NCI-H187 (cell line): Measurements from ENCODE around the gene PRMT1.

Experiments used
- DNase-seq, 2 experiments: peaks; one replicate each; lab custom pipeline; 2025; lab: John Stamatoyannopoulos, UW

The PRMT1 gene

DNA sequence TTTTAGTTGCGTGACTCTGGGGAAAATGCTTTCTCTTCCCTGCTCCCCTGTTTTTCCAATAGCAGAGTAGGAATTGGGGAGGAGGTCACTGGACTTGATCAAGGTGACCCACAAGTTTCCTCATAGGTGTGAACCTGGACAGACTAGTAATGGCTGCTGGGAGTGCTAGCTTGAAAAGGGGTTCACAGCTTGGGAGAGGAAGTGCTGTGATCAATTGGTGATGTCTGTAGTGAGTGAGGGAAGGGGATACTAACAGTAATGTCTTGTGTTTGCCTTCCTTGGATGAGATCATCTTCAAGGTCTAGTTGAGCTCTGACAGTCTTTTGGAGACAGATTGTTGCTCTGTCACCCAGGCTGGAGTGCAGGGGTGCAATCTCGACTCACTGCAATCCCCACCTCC, 9.6 kb upstream of the PRMT1 start:
- DNase-seq, result no peak

DNA sequence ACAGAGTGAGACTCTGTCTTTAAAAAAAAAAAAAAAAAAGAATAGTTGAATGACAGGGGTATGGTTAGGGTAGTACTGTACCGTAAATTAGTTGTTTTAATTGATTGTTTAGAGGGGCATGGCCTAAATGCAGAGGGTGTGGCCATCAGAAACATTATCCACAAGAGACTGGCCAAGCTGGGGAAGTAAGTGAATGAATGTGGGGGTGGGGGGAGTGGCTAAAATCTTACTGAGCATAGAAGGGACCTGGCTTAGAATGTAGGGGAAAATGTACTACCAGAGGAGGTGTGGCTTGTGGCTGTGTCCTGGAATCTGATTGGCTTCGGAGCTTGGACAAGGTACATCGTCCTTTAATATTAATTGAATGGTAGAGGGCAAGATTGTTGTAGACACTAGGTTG, 7.6 kb upstream of the PRMT1 start:
- no peak for DNase-seq

DNA sequence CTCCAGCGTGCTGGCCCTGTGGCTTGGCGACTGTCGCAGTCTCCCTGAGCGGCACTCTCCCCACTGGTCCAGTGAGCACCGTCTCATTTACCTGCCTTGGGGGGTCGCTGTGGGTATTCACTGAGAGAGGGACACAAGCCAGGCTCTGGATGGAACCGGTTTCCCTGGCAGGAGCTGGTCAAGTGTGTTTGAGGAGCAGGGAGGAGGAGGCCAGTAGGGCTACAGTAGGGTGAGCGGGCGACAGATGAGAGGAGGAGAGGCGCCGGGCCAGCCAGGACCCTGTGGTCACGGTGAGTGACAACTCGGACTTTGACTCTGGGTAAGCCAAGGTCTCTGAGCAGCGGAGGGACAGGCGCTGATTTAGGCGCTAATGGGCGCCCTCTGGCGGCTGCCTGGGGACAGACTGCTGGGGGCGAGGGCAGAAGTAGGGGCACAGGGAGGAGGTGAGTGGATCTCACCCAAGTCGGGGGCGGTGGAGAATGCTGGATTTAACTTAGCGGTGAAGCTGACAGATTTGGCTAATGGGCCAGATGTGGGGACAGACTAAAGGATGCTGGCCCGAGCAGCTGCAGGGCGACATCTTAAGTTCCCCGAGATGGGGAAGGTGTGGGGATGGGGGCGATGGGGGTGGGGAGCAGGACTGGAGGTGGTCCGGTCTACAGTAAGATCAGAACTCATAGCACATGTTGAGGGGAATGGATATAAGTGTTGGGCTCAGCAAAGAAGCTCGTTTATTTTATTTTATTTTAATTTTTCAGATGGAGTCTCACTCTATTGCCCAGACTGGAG, 4.7 kb upstream of the PRMT1 start:
- DNase-seq, result peak in 1 of 2 experiments; percentile 34

DNA sequence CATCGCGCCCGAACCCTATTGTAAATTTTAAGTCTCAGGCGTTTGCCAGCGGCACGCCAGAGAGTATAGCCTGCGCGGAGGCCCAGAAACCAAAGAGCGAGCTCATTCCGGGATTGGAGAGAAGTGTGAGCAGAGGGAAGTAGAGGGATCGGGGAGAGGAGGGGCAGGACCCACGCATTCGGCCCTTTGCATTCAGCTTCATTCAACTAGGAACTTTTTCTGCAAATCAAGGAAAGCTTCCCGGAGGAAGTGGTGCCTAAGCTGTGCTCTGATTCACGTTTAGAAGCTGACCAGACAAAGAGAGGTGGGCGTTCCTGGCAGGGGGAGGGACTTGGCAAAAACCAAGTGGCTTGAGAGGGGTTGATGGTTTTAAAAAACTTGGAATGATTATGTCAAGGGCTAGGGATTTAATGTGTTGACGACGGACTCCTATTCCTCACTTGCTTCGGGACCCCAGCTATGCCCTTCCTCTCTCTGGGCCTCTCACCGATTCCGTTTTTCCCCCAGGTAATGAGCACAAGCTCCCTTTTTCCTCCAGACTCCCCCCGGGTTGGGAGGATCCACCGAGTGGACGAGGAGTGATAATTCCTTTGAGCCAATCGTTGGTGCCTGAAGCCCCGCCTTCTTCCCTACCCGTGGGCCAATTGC, 811 bp upstream of the PRMT1 start:
- DNase-seq, result peak; percentile 82 to 100

DNA sequence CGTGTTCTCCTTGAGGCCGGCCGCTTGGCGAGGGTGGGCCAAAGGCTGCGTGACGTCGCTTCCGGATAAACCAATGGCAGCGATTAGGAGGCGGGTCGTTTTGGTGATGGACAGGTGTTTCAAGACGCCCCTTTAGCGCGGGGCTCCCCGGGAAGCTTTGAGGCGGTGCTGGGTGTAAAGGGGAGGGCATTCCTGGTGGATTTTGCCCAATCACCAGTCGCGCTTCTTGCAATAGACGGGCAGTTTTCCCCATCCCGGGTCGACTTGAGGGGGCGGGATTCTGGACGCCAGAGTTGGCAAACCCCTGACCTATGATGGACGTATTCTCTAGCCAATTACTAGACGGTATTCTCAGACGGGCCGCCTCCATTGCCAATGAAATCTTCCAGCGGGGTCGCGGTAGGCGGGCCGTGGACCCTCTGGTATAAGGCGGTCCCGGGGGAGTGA, 264 bp upstream of the PRMT1 start:
- peak; percentile 100 for DNase-seq

DNA sequence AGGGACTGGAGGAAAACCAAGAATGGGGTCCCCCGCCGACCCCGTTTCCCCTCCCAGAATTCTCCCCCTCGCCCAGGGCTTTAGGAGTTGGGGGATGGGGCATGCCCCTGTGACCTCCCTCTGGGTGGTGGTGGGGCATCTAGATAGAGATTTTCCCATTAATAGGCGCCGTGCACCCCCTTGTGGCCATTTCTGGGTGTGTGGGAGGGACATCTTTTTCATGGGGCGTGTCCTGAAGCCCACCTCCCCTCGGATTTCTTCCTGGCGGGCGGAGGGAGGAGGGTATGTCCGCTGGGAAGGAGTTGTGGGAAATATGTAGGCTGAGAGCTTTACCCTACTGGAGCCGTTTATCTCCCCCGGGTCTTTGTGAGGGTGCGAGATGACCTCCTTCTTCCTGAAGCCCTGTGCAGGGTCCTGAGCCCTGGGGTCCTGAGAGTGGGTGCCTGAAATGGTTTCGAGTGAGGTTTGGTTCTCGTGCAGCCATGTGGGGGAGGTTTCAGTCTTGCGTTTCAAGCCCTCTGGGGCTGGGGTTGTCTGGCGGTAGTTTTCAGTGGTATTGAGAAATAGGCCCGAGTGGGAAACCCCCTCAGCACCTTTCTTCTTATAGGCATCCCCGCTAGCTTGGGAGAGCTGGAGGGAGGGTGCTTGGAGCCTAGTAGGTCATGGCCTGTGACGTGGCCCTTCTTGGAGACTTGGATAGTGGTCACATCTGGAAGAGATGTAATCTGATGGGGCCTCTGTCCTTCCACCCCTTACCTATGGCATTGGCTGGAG, 1.0 kb downstream of the PRMT1 start:
- DNase-seq, result peak; percentile 24 to 36

DNA sequence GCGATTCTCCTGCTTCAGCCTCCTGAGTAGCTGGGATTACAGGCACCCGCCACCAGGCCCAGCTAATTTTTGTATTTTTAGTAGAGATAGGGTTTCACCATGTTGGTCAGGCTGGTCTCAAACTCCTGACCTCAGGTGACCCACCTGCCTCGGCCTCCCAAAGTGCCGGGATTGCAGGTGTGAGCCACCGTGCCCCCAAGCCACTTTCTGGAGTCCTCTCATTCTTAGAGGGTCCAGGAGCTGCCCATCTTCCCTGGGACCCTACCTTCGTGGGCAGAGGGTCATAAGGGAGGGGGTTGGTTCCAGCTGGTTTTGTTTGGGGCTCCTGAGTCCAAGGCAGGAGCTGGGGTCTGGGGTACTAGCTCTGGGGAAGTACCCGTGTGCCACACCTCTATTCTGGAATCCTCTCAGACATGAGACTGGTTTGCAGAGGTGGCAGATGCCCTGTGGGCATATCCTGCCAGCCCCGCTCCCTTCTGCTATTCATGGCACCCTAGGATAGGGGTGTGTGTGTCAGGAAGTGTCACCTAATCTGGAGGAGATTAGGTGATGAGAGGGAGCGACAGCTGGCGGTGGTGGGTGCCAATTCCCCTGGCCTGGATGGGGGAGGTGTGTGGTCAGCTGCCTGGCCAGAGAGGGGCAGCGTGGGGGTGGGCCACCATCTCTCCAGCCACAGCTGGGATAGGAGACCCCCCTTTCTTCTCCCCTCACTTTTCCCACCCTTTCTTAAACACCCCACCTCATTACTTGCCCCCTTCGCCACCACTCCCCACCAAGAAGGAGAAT, 2.1 kb downstream of the PRMT1 start:
- DNase-seq, result no peak

DNA sequence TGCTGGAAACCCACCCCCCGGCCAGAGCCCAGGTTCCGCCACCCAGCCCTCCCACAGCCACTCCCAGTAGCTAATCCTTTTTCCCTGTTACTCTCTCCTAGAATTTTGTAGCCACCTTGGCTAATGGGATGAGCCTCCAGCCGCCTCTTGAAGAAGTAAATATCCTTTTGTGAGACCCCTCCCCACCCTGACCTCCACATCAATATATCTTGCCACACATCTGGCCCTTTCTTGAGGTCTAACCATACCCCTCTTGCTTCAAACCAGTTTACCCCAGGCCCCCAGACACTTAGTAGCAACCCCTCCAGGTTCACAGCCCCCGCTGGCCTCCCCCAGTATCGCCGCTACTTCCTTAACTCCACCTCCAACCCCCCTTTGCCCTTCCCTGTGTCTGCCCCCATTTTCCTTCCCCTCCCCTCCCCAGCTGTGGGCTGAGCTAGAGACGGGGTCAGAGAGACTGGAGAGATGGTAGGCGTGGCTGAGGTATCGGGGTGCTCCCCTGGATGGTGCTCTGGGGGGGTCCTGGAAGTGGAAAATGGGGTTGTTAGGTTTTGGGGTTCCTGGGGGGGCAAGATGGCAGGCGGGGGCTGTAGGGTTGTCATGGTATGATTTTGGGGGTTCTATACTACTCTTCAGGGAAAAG, 2.8 kb downstream of the PRMT1 start:
- DNase-seq, result no peak

DNA sequence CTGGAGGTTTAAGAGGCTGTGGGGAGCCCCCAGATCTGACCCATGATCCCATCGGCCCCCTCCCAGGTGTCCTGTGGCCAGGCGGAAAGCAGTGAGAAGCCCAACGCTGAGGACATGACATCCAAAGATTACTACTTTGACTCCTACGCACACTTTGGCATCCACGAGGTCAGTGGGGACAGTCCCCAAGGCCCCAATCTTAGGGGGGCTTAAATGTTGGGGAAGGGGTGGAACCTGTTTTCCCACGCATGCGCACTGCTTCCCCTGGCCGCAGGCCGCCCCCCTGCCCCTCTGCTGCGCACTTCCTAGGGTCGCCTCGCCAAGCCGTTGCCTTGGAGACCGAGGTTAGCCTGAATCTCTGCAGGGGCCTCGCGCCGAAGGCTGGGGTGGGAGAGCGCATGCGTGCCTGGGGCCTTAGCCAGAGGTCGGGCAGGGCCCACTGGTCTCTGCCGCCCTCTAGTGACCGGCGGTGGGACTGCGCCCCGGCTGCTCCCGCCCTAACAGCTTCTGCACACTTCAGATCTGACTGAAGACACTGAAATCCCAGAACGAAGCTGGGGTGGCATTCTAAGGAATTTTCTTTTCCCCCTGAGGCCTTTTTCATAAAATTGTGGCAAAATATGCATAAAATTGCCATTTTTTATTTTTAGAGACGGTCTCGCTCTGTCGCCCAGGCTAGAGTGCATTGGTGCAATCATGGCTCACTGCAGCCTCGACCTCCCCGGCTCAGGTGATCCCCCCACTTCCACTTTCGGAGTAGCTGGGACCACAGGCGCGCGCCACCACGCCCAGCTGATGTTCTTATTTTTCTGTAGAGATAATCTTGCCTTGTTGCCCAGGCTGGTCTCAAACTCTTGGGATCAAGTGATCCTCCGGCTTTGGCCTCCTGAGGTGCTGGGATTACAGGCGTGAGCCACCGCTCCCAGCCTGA, 3.6 kb downstream of the PRMT1 start:
- DNase-seq, result peak; percentile 85 to 90

DNA sequence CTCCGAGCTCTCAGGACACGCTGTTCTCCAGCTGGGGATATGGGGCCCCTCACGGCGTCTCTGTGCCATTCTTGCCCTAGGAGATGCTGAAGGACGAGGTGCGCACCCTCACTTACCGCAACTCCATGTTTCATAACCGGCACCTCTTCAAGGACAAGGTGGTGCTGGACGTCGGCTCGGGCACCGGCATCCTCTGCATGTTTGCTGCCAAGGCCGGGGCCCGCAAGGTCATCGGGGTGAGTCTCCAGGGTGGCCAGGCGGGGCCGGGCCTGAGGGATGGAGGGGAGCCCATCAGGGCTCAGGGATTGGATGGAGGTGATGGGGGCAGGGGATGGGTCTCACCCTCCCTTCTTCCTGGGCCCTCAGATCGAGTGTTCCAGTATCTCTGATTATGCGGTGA, 4.8 kb downstream of the PRMT1 start:
- DNase-seq, result no peak

DNA sequence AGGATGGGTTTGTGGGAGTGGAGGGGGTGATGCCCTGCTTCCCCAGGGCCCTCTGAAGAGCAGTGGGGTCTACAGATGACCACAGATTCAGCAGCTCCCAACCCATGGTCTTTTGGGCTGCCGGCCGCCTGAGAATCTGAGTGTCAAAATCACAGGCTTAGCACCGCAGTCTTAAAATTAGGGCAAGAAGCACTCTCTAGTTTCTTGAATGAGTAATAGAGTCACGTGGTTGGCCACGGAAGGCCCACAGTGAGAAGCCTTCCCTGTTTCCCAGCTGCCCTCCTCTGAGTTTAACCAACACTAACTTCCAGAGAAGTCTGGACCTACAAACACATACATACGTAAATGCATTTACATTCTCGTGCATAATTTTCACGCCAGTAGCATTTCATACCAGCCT, 5.2 kb downstream of the PRMT1 start:
- no peak for DNase-seq

DNA sequence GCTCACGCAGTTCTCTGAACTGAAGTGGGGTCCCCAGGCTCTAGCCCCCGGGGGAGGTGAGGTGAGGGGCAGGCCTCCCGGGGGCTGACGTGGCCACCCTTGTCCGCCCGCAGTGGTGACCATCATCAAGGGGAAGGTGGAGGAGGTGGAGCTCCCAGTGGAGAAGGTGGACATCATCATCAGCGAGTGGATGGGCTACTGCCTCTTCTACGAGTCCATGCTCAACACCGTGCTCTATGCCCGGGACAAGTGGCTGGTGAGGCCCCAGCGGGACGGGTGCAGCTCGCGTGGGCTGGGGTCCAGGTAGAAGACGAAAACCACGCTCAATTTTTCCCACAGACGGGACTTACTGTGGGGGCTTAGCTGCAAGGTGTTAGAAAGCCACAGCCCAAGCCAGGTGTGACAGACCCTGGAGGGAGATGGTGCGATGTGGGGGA, 6.8 kb downstream of the PRMT1 start:
- no peak for DNase-seq

DNA sequence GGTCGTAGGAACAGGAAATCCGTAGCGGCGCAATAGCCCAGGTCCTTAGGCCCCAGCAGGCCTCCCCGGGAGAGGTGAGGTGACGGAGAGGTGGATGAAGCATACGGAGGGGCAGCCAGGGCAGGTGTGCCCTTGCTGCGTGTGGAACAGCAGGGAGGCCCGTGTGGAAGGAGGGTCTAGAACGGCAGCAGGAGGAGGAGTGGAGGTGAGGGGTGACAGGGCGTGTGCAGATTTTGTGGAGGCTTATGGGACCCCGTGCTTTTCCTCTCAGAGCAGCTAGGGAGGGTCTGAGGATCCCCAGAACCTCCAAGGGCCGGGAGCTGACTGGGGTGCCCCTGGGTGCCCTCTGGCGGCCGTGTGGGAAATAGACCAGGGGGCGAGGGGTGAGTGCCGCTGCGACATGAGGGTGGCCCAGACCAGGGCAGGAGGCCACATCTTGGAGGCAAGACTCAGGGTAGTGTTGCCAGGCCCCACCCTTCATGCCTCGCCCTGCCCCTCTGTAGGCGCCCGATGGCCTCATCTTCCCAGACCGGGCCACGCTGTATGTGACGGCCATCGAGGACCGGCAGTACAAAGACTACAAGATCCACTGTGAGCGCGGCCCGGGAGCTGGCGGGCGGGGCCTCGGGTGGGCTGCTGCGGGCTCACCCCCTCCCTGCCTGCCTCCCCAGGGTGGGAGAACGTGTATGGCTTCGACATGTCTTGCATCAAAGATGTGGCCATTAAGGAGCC, 7.3 kb downstream of the PRMT1 start:
- DNase-seq, result no peak

DNA sequence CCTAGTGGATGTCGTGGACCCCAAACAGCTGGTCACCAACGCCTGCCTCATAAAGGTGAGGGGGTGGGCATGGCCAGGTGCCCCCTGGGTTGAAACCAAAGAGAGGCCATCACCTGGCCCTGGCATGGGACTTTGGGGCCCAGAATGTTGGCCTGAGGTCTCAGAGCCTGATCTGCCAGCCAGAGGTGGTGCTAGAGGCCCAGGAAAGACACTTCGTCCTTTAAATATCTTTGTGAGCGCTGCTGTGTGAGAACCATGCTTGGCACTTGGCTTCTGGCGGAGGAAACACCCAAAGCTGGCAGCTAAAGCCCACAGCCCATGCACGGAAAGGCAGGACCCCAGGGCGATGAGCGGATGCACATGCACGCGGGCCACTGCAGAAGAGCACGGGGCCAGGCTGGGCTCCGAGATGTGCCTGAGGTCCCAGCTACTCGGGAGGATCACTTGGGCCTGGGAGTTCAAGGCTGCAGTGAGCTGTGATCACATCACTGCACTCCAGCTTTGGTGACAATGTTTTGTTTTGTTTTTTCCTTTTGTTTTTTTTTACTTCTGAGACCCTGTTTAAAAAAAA, 8.0 kb downstream of the PRMT1 start:
- no peak for DNase-seq

DNA sequence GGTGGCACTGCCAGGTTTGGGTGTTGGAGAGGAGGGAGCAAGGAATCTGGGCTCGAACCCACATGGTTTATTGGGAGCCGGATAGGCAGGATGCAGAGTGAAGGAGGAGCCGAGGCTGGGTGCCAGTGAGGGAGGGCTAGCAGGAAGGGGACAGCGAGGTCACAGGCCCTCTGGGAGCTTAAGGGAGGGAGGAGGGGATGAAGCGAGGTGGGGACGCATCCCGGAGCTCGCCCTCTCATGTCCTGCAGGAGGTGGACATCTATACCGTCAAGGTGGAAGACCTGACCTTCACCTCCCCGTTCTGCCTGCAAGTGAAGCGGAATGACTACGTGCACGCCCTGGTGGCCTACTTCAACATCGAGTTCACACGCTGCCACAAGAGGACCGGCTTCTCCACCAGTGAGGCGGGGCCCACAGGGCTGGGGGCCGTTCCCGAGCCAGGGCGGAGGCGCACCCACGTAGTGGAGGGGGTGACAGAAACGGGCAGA, 8.8 kb downstream of the PRMT1 start:
- DNase-seq, result no peak

DNA sequence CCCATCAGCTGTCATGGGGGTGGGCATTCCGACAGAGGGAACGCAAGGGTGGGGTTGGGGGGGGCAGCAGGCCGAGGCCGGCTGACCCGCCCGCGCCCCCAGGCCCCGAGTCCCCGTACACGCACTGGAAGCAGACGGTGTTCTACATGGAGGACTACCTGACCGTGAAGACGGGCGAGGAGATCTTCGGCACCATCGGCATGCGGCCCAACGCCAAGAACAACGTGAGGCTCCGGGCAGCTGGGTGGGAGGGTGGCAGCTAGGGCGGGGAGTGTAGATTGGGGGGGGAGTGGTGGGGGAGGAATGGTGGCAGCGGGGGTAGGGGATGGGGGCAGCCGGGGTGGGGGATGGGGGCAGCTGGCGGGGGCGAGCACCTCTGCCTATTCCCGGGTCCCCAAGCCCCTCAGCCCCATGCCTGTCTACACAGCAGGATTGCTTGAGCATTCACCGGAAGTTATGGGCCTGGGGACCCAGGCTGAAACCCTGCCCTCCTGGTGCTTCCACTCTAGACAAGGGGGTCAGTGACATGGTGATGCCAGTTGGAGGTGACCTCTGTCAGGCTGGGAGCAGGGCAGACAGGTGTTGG, 9.5 kb downstream of the PRMT1 start:
- DNase-seq, result no peak

DNA sequence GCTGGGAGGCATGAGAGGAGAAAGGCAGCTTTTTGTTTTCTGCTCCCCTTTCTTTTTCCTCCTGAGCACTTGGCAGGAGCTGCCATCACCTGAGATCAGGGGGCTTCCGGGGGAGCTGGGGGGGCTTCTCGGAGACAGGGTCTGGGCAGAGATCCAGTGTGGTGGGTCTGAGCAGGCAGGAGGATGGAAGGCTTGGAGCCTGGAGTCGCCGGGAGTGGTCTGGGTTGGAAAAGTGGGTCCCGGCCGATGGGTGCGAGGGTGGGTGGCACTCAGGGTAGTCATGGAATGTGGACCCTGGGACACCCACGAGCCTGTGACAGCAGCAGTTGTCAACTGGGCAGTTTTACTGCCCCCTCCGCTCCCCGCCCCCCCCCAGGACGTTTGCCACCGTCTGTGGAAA, 10.1 kb downstream of the PRMT1 start:
- no peak for DNase-seq

DNA sequence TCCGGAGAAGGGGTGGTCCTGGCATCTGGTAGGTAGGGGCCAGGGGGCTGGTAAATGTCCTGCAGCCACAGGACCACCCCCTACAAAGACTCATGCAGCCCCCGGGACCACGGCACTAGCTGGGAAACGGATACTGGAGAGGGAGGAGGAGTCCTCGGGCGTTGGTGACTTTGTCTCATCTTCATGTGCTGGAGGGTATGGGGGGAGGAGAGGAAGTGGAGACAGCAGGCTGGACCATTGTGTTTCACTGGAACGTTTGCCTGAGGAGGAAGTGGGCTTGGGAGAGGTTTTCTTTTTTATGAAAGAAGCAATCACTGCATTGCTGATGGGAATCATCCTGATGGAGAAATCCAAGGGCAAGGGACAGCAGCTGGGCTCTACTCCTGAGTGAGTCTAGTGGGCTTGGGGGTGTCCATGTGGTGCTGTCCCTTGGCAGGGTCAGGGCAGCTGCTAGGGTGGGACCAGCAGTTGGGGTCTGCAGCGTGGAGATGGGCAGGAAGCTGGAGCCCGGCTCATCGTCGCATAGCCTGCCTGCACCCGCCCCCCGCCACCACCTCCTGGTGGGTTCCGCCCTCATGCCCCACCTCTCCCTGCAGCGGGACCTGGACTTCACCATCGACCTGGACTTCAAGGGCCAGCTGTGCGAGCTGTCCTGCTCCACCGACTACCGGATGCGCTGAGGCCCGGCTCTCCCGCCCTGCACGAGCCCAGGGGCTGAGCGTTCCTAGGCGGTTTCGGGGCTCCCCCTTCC, 10.7 kb downstream of the PRMT1 start:
- no peak for DNase-seq
